Measurements from ENCODE around the gene RBM22.

RBM22 gene

GRCh38 chr5:150655221-150655620 is 45.6 kb downstream of the RBM22 start:
- Histone ChIP-seq H3K4me1 (ENCODE audit: low read length) (no peaks in the 10 kb centered on the region), H3K27me3 (replicated peaks; ENCODE audit: insufficient read depth, low read length) (peaks cover 17% of the 10 kb centered on the region), H3K79me2 (ENCODE audit: low read length) (no peaks in the 10 kb centered on the region), H3K36me3 (replicated peaks; ENCODE audit: insufficient read depth, low read length) (no peaks in the 10 kb centered on the region), H3K9me3 (replicated peaks; ENCODE audit: insufficient read depth, low read length) (no peaks in the 10 kb centered on the region), H2AFZ (ENCODE audit: low read length) (no peak overlapping the region), H3K27ac (ENCODE audit: low read length) (no peak overlapping the region), H3K9me2 (replicated peaks; ENCODE audit: insufficient read depth, low read length) (no peaks in the 10 kb centered on the region), H3F3A (ENCODE audit: insufficient read depth, low read length) (no peaks in the 10 kb centered on the region), H3K9ac (ENCODE audit: low read length) (no peak overlapping the region), H4K20me1 (ENCODE audit: insufficient read depth, low read length) (no peaks in the 10 kb centered on the region), H3K4me3 (ENCODE audit: low read length) (no peak overlapping the region), H3K4me2 (ENCODE audit: low read depth, low read length) (no peak overlapping the region)
- DNase-seq, result no peak
- no peak for TF ChIP-seq EZH2phosphoT487 (IDR thresholded peaks at IDR 0.05; ENCODE audit: low read length)
- TF ChIP-seq EZH2 (optimal IDR thresholded peaks at IDR 0.05; ENCODE audit: low read depth, low read length), result no peak
- TF ChIP-seq, protein P1, sequence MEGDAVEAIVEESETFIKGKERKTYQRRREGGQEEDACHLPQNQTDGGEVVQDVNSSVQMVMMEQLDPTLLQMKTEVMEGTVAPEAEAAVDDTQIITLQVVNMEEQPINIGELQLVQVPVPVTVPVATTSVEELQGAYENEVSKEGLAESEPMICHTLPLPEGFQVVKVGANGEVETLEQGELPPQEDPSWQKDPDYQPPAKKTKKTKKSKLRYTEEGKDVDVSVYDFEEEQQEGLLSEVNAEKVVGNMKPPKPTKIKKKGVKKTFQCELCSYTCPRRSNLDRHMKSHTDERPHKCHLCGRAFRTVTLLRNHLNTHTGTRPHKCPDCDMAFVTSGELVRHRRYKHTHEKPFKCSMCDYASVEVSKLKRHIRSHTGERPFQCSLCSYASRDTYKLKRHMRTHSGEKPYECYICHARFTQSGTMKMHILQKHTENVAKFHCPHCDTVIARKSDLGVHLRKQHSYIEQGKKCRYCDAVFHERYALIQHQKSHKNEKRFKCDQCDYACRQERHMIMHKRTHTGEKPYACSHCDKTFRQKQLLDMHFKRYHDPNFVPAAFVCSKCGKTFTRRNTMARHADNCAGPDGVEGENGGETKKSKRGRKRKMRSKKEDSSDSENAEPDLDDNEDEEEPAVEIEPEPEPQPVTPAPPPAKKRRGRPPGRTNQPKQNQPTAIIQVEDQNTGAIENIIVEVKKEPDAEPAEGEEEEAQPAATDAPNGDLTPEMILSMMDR (IDR thresholded peaks at IDR 0.05; ENCODE audit: low read length), result no peak

DNA sequence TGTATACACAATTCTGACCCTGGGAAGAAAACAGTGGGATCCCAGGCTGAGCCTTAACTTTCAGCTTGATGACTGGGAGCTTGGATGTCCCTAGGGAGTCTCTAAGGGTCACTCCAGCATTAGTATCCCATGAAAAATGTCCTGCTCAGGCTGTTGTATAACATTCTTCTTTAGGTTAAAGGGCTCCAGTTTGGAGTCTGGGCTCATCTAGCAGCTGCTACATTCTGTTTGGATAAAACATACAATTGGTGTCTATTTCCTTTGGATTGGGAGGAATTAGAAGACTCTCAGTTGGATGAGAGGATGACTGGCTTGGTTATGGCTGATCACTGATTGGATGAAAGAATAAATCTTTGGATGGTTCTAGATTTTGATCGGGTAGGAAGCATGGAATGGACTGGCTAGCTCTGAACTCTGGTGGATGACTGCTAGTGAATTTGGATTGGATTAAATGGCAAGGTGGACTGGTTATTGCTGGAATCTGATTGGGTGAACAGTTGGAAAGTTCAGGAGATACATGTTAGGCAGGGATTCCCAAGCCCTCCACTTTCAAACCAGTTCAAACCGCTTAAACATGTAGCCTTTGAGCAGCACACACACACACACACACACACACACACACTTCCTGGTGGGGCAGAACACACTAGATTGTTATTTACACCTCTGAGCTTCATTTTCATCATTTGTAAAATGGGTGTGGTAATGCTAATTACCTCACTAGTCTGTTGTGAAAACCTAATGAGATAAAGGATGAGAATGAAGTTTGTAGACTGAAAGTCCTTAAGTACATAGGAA is 46.9 kb downstream of the RBM22 start:
- H3F3A ChIP-seq (ENCODE audit: insufficient read depth, low read length), result no peaks in the 10 kb centered on the region
- no peak overlapping the region for H3K4me3 ChIP-seq (ENCODE audit: low read length)
- H3K9me2 ChIP-seq (replicated peaks; ENCODE audit: insufficient read depth, low read length), result no peaks in the 10 kb centered on the region
- no peaks in the 10 kb centered on the region for H4K20me1 ChIP-seq (ENCODE audit: insufficient read depth, low read length)
- DNase-seq, result no peak
- TF ChIP-seq, protein P1 (IDR thresholded peaks at IDR 0.05; ENCODE audit: low read length), result no peak
- TF ChIP-seq EZH2 (optimal IDR thresholded peaks at IDR 0.05; ENCODE audit: low read depth, low read length), result no peak
- no peak for TF ChIP-seq EZH2phosphoT487 (IDR thresholded peaks at IDR 0.05; ENCODE audit: low read length)
- no peaks in the 10 kb centered on the region for H3K4me1 ChIP-seq (ENCODE audit: low read length)
- H3K36me3 ChIP-seq (replicated peaks; ENCODE audit: insufficient read depth, low read length), result no peaks in the 10 kb centered on the region
- no peaks in the 10 kb centered on the region for H3K9me3 ChIP-seq (replicated peaks; ENCODE audit: insufficient read depth, low read length)
- H2AFZ ChIP-seq (ENCODE audit: low read length), result no peak overlapping the region
- peaks cover 15% of the 10 kb centered on the region for H3K27me3 ChIP-seq (replicated peaks; ENCODE audit: insufficient read depth, low read length)
- H3K79me2 ChIP-seq (ENCODE audit: low read length), result no peaks in the 10 kb centered on the region
- H3K9ac ChIP-seq (ENCODE audit: low read length), result no peak overlapping the region
- no peak overlapping the region for H3K4me2 ChIP-seq (ENCODE audit: low read depth, low read length)
- H3K27ac ChIP-seq (ENCODE audit: low read length), result no peak overlapping the region

- H3K4me2 ChIP-seq (ENCODE audit: low read depth, low read length), result no peak overlapping the region
- H2AFZ ChIP-seq (ENCODE audit: low read length), result no peak overlapping the region
- H3K36me3 ChIP-seq (replicated peaks; ENCODE audit: insufficient read depth, low read length), result no peaks in the 10 kb centered on the region
- no peaks in the 10 kb centered on the region for H3K9me2 ChIP-seq (replicated peaks; ENCODE audit: insufficient read depth, low read length)
- H3K4me1 ChIP-seq (ENCODE audit: low read length), result no peaks in the 10 kb centered on the region
- no peak for DNase-seq
- peaks cover 15% of the 10 kb centered on the region for H3K27me3 ChIP-seq (replicated peaks; ENCODE audit: insufficient read depth, low read length)
- H3F3A ChIP-seq (ENCODE audit: insufficient read depth, low read length), result no peaks in the 10 kb centered on the region
- no peak overlapping the region for H3K27ac ChIP-seq (ENCODE audit: low read length)
- H3K4me3 ChIP-seq (ENCODE audit: low read length), result no peak overlapping the region
- H3K79me2 ChIP-seq (ENCODE audit: low read length), result no peaks in the 10 kb centered on the region
- TF ChIP-seq EZH2phosphoT487 (IDR thresholded peaks at IDR 0.05; ENCODE audit: low read length) (no peak), EZH2 (optimal IDR thresholded peaks at IDR 0.05; ENCODE audit: low read depth, low read length) (no peak)
- TF ChIP-seq, protein P1 (IDR thresholded peaks at IDR 0.05; ENCODE audit: low read length), result no peak
- no peak overlapping the region for H3K9ac ChIP-seq (ENCODE audit: low read length)
- H4K20me1 ChIP-seq (ENCODE audit: insufficient read depth, low read length), result no peaks in the 10 kb centered on the region
- no peaks in the 10 kb centered on the region for H3K9me3 ChIP-seq (replicated peaks; ENCODE audit: insufficient read depth, low read length)
Observed at GRCh38 chr5:150653145-150653761, 47.6 kb downstream of the RBM22 start.

Data from MM.1S (cell line).